GM21367 (cell line): ENCODE results near the gene KRT81.
"Not testable (repeated sequence)": the region's sequence is repeated elsewhere in the genome, so short reads cannot be mapped to it uniquely, and the experiment has no call there.

Experiments
- ATAC-seq: cut with Tn5 transposase; IDR thresholded peaks from one replicate; pipeline ENCODE4 v1.9.1; 2021; ENCODE audit not compliant: unreplicated experiment

Gene KRT81

DNA sequence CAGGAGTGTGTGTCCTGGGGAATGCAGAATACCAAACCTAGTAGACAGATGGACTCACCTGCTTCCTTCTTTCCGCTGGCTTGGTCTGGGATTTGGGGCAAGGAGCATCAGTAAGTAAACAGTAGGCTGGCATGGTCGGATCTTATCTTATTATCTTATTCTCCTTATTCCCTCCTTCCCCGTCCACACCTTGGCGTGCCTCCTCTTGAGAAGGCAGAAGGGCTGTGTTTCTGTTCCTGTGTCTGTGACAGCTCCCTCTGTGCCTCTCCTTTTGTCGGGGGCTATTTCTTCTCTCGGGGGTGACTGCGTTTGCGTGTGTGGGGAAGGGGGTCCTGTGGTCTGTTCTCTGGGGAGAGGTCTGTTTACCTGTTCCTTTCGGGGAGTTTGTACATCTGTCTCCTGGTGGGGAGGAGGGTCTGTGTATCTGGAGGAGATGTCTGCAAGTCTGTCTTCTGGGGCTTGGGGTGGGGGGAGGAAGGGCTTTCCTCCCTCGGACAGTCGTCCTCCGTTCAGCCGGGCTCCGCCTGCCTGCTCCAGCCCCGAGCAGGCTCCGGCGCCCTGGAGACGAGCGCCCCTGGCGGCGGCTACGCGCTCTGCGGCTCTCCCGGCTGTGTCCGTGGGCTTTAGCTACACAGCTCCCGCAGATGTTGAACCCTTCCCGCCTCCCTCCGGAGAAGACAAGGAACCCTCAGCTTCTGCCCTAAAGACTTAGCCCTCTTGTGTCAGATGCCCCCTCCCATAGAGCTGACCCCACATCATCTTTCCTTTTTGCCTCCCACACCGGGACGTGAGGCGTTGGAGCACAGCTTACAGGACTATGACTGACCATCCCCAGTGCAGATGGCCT lies 12.5 kb downstream of the KRT81 start:
- peak; percentile 74 for ATAC-seq

DNA sequence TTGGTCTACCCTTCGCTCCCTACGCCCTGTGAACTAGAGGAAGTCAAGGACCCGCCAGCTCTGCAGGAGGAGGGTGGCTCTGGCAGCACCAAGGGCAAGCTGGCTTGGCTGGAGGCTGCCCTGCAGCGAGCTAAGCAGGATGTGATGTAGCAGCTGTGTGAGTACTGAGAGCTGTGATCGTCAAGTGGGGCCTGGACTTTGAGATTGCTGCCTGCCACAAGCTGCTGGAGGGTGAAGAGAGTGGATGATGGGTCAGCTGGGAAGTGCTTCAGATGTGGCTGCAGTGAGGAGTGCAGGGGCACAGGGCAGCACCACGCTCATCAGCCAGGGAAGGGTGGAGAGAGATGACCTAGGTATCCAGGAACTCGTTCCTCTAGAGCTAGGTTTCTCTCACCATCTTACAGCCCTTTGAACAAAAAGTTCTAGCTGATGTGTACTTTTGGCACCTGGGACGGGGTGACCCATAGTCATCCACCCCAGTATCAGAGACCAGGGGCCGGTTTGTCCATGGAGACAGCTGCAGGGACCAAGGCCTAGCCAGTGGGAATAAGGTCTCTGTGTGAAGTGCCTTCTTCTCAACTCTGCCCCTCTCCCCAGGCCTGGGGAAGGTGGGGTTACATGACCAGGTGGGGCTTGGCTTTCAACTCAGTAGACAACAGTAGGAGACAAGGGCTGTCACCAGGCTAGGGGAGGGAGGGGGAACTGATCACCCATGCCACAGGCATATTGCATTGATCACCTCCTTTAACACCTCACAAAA lies 13.7 kb downstream of the KRT81 start:
- no peak for ATAC-seq

DNA sequence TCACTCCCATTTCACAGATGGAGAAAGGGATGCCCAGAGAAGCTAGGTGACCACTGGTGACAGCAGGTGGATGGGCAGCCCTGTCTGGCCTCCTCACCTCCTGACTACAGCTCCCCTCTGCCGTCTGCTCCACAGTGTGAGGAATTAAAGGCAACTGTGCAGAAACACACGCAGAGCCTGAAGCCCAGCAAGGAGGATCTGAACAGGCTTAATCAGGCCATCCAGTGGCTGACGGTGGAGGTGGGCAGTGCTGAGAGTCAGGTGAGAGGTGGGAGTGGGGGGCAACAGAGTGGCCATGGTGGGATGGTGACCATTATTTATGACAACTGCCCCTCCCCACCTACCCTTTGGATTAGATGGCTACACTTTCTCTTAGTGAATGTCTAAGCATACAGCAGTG lies 15.6 kb downstream of the KRT81 start:
- ATAC-seq: no peak

DNA sequence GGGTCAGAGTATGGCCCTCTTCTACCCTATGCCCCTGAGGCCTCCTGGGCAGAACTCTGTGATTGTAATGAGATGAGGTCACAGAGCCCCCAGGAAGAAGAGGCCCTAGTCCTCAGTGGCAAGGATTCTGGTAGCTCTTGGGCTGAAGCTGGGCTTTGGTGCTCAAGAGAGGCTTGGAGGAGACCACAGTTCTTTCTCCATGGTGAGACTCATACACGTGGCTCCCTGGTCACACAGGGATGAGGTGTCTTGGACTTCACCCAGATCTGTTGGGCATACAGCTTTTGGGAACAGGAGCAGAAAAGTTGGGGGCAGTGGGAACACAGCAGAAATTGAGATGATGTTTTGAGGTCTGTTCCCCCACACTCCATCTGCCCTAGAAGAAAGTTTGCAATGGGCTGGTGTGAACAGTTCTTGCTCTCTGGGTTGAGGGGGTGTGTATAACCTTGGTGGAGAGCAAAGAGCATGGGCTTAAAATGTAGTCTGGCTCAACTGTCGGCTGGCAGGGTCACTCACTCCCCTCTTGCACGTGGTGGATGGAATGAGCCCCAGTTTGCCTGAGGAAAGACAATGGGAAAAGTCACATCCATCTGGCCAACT lies 16.7 kb downstream of the KRT81 start, which contains the start of gene KRT86:
KRT86 (plus strand) TSS at position 125 of the 600 bp plus-strand sequence. CDS start 27,272 bp downstream, outside the sequence.
- no peak for ATAC-seq

DNA sequence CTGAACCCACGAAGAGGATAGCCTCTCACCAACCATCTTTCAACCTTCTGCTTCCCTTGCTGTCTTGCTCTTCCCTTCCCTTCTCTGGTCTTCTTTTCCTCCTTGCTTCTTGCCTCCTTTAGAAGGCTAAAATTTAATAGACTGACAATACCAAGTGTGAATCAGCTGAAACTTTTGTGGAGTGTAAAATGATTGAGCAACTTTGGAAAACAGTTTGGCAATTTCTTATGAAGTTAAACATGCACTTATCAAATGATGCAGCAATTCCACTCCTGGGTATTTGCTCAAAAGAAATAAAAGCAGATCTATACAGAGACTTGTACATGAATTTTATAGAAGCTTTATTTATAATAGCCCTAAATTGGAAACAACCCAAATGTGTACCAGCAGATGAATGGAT lies 20.2 kb downstream of the KRT81 start:
- no peak for ATAC-seq

DNA sequence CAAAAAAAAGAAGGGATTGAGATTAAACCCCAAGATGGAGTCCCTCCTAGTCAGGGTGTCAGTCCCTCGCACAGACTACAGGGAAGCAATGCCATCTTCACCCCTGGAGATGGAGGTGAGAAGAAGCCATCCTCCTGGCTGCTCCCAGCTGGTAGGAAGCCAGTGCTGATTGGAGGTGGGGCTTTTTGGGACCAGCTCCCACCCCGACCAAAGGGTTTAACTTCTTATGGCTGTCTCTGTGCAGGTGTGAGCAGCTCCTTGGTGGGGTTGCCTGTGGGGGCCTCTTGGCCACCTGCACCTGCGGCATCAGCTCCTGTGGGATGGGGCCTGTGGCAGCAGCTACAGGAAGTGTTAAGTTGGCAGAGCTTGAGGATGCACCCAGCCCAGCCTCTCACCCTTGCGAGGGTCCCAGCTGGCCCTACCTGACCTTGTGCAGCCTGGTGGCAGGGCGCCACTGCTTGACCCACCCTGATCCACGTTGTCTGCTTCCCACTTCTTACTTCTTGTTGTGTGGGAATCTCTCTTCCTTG lies 20.7 kb downstream of the KRT81 start:
- no peak for ATAC-seq

DNA sequence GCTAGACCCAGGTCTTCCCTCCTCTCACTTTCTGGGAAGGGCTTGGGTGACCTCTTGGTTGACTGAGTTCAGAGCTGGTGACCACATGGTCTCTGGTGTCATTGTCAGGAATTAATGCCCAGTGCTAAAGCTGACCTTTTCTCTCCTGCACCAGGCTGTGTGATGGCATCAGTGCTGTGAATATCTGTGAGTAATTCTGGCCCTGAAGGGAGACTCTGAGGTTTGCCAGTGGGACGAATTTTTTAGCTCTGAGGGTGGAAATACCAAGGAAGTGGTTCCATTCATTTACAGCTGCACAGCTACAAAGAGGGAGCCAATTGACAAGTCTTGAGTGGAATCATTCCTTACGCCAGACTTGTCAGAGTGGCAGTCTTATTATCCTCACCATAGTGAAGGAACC lies 23.1 kb downstream of the KRT81 start:
- ATAC-seq: no peak

DNA sequence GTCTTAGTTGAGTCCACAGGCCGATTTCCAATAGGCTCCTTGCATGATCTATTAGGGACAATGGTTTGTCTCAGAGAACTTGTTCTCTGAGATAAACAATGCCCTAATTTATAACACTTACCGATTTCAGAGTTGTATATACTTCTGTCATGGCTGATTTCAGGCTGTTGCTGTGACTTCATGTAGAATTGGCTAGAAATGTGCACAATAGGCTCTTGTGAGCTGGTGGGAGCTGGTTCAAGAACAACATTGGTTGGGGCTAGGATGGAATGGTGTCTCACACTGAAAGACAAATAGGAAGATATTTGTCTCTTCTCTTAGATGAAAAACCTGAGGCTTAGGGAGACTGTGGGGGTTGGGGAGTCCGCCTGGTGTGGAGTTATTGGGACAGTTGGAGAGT lies 23.6 kb downstream of the KRT81 start:
- no peak for ATAC-seq

DNA sequence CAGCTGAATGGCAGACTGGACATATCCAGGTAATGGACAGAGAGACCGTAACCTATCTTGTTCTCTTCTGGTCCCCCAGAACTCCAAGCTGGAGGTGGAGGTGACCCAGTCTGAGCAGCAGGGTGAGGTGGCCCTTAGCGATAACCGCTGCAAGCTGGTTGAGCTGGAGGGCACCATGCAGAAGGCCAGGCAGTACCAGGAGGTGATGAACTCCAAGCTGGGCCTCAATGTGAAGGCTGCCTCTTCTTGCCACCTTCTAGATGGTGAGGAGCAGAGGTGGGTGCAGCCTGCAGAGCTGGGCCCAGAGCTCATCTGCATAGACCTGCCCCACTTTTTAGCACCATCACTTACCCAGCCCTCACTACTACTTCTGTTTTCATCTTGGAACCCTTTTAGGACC lies 24.1 kb downstream of the KRT81 start:
- no peak for ATAC-seq

DNA sequence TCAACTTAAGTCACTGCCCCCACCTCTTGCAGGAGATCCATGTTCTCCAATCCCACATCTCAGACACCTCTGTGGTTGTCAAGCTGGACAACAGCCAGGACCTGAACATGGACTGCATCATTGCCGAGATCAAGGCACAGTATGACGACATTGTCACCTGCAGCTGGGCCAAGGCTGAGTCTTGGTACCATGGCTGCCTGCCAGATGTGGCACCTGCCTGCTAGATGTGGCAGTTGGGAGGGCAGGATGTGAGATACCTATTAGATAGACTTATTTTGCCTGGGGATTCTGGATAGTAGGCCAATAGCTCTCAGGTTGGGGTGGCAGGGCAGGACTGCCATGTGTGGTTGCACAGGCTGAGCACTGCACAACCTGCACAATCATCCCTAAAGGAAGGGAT lies 24.8 kb downstream of the KRT81 start:
- ATAC-seq: no peak

DNA sequence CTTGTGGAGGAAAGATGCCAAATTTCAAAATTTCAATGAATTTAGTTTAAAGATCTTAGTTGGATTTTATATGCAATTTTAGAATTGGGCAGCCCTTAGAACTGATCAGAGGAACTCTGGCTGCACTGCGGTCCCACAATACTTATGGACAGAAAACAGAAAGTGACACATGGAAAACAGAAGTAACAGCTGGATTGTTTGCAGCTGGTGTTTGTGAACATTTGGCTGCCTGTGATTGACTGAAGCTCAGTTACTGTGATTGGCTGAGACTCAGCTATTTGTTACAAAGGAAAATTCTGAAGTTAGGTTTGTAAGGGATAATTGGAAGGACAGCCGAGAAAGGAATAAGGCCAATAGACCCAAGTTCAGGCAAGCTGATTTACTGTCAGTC lies 26.9 kb downstream of the KRT81 start:
- ATAC-seq: no peak

DNA sequence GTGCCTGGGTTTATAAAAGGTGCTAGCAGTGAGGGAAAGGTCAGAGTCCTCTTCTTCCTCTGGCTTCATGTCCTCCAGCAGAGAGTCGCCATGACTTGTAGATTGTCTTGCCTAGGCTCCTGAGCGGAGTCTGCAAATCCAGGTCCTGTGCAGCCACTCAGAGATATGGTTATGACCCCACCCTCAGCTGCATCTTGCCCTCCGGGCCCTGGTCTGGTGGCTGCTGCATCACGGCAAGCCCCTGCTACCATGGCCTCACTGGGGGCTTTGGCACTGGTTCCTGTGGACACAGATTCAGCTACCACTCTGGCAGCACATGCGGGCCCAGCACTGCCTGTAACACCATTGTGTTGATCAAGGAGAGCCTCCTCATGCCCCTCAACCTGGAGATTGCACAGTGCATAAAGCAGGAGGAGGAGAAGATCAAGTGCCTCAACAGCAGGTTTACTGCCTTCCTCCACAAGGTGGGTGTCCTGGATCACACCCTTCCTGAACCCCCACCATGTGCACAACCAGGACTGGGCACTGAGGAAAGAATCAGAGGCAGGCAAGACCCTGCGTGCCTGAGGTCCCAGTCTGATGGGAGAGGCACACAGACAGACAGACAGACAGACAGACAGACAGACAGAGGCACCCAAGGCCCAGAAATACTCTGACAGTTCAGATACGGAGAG lies 27.4 kb downstream of the KRT81 start:
- ATAC-seq: no peak

DNA sequence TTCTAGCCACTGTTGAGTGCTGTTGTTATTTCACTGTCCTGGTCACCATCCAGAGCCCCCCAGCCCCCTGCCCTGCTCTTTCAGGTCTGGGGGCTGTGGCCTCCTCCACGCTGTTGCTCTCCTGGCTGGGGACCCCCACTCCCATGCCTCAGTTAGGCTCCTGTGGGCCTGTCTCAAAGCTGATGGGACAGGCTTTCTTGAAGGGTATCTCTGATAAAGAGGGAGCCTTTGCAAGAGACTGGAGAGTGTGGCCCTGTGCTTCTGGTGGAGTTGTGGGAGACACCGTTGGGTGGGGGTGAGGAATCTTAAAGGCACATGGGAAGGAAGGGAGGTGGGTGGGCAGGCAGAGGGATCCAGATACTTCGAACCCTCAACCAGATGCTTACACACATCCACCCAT lies 29.0 kb downstream of the KRT81 start:
- no peak for ATAC-seq

DNA sequence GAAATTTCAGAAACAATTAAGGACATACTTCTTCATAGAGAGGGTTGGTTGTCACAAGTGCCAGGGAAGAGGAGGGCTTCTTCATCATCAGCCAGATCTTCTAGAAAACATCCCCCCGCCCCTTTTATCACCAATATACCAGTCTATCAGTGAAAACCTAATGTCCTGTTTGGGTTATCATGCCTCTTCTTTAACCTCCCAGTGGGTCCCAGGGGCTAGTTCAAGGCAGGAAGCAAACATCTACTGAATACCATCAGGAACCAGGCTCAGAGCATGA lies 30.2 kb downstream of the KRT81 start:
- ATAC-seq: no peak

DNA sequence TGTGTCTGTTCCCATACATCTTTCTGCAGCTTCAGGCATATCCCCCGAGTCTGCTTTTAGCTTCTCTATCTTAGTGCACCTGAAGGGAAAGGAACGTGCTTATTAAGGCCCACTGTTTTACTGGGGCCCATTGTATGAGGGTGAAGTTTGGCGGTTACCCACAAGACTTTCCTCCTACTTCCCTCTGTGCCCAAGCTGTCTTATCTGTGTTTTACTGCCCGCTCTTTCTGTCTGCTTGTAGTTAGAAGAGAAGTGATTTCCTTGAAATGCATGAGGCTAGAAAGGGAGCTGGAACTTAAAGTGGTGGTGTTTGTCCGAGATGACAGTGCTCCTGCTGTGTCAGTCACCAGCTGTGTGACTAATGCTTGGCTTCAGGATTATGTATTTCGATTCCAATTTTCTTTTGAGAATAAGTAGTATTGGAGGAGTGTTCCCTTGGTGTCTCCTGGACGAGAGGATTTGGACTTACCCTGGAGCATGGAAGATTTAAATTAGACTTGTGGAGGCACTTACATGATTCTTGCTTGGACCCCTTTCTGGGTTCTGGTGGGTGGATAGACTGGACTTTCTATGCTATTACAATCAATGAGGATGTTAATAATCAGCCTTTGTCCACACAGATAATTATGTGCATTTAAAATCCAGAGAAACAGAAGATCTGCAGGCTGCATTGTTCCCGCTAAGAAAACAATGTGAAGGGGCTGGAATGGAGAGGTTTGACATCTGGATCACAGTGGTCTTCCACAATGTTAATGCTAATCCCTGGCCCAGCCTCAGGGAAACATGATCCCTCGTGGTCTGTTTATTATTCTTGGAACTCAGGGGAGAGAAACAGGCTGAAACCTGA lies 30.8 kb downstream of the KRT81 start:
- ATAC-seq: no peak

DNA sequence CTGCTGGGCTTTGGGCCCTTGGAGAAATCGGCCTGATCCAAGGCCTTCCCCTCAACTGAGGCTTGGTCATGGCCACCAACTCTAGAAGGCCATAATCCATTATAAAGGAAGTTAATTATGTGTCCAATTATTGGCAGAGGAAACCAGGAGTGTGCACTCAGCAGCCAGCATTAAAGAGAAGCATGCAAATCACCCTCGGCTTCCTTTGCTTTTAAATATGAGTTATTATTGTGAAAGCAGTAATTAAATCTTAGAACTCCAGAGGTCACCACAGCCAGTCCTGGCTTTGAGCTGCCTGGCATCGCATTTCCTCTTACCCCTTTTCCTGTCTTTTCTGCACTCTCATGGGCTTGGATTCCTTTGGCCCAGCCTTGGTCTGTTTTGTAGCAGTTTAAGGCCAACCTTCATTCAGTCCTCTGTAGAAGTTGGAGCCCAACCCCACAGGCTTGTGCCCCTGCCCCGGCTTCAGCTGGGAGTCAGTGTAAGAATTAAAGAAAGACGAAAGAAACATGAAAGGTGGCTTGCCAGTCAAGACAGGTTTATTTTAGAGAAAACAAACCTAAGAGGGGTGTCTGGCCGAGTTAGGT lies 31.6 kb downstream of the KRT81 start:
- ATAC-seq: no peak

DNA sequence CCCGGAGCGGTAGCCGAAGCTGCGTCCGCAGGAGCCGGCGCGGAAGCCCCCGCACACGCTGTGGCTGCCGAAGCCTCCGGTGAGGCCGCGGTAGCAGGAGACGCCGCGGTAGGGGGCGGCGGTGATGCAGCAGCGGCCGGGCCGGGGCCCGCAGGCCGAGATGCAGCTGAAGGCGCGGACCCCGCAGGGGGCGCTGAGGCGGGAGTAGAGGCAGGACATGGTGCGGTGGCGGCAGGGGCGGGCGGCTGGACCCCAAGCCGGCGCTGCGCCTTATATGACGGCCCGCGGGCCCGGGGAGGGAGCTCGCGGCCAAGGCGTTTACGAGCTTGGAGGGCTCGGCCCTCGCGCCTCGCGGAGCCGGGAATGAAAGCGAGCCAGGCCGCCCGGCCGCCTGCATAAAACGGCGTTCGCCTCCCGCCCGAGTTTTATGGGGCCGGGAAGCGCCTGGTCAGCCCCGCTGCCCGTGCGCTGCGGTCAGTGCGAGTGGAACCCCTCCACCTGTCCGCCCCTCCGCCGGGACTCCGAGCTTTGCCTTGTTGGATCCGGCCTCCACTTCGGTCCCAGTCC lies 32.9 kb downstream of the KRT81 start:
- no peak for ATAC-seq

DNA sequence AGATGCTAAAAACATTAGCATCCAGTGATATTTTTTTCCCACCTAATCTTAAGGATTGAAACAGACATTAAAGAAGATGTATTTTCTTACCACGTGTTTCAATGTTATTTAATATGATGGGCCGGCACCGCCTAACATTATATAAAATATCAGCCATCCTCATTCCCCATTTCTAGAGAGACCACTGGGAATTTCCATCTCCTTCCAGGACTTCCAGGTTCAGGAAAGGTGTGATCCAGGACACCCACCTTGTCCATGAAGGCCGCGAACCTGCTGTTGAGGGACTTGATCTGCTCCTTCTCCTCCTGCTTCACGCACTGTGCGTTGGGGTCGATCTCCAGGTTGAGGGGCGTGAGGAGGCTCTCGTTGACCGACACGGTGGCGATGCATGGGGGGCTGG lies 33.4 kb downstream of the KRT81 start:
- not testable (repeated sequence) for ATAC-seq

DNA sequence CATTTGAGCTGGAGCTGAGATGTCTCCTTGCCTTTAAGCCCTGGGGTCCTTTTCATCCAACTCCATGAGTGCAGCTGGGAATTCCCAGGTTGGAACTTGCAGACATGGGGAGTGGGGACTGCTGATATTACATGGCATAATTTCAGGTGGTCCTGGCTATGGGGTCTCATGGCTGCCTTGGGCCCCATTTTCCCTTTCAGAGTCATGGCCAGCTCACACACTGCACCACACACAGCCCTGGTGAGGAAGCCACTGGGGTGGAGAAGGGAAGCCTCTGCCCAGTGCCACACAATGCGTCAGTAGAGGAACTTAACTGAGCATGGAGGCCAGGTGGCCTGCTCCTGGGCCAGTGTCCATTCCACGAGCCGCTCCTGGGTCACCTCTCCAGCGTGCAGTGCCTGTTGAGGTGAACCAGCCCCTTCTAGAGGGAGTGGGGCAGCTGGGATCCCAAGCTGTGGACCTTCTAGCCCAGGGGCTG lies 34.2 kb downstream of the KRT81 start:
- no peak for ATAC-seq

DNA sequence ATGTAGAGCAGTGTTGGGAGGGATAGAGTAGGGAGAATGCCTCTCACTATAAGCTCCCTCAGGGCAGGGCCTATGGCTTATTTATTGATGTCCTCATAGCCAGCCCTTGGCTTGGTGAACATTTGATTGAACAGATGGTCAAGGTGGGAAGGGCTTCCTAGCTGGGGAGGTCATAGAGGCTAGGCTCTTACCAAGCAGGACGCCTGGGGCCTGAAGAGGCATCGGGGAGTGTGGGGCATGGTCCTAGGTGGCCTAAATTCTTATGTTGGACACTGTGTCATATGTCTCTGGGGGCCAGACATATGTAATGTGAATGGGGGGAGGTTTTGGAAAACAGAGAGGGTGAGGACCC lies 34.8 kb downstream of the KRT81 start:
- ATAC-seq: no peak
